Parathyroid adenoma (tissue), 2 donors: ENCODE results near the gene HDAC3.

Experiments used
- H2AFZ ChIP-seq: fragments of 300-600 bp; sonication (generic); one replicate; pipeline ENCODE4 v1.7.0; 2017; ENCODE audit warnings: antibody characterized with exemption, mild to moderate bottlenecking
- H3K27ac ChIP-seq: fragments of 300-600 bp; sonication (generic); one replicate; pipeline ENCODE4 v1.7.0; 2017
- H3K27me3 ChIP-seq: fragments of 300-600 bp; sonication (generic); one replicate; pipeline ENCODE4 v1.7.0; 2017; ENCODE audit warnings: low read length; ENCODE audit not compliant: control insufficient read depth, insufficient read depth
- H3K36me3 ChIP-seq: fragments of 300-600 bp; sonication (generic); one replicate; pipeline ENCODE4 v1.7.0; 2017; ENCODE audit warnings: low read length; ENCODE audit not compliant: control insufficient read depth, insufficient read depth
- H3K4me1 ChIP-seq: fragments of 300-600 bp; sonication (generic); one replicate; pipeline ENCODE4 v1.7.0; 2017; ENCODE audit warnings: control low read depth
- H3K4me2 ChIP-seq: fragments of 300-600 bp; sonication (generic); one replicate; pipeline ENCODE4 v1.7.0; 2017; ENCODE audit warnings: low read length
- H3K4me3 ChIP-seq: fragments of 300-600 bp; sonication (generic); one replicate; pipeline ENCODE4 v1.7.0; 2017; ENCODE audit warnings: low read depth, low read length
- H3K79me2 ChIP-seq: fragments of 300-600 bp; sonication (generic); one replicate; pipeline ENCODE4 v1.7.0; 2017; ENCODE audit warnings: control low read depth
- H3K9ac ChIP-seq: fragments of 300-600 bp; sonication (generic); one replicate; pipeline ENCODE4 v1.7.0; 2017; ENCODE audit warnings: mild to moderate bottlenecking
- H3K9me3 ChIP-seq: fragments of 300-600 bp; sonication (generic); one replicate; pipeline ENCODE4 v1.7.0; 2017; ENCODE audit warnings: low read length; ENCODE audit not compliant: control insufficient read depth
- CTCF ChIP-seq: fragments of 300-600 bp; sonication (generic); IDR thresholded peaks from one replicate; pipeline ENCODE4 v1.7.0; 2017; ENCODE audit warnings: antibody characterized with exemption, mild to moderate bottlenecking
- donor health status: primary hyperparathyroidism.

The HDAC3 gene

DNA sequence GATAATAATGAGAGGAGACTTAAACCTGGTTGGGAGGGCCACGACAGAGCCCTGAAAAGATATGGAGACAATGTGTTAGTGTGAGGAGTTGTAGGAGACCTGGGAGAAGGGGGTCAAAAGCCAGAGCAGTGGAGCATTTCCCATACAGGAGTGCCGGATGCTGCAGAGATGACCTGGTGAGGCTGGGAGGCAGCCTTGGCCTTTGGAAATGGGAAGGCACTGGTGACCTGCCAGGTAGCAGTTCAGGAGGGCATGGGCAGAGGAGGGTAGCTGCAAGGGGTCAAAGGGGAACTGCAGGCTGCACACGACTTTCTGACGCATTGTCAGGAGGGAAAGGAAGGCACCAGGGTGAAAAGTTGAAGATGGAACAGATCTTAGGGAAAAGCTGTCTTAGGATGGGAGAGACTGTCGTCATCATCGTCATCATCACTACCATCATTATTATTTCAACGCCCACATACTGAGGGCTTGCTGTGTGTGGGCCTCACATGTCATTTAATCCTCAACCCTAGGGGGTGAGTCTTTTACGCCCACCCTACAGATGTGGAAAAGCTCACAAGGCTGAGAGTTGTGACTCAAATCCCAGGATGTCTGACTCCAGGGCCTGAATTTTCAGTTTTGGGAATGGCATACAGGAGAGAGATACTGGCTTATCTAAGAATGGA, 32.1 kb upstream of the HDAC3 start:
- Histone ChIP-seq H3K4me3 (no peak overlapping the region), H3K9me3 (no peaks in the 10 kb centered on the region), H3K27ac (no peak overlapping the region), H3K36me3 (no peaks in the 10 kb centered on the region), H3K9ac (no peak overlapping the region), H2AFZ (no peak overlapping the region), H3K27me3 (no peaks in the 10 kb centered on the region), H3K79me2 (no peaks in the 10 kb centered on the region), H3K4me2 (no peak overlapping the region), H3K4me1 (peaks cover 7% of the 10 kb centered on the region)
- TF ChIP-seq CTCF: no peak

GRCh38 chr5:141665995-141666940, 29.6 kb upstream of the HDAC3 start:
- Histone ChIP-seq H3K27ac (no peak overlapping the region), H2AFZ (no peak overlapping the region), H3K4me3 (no peak overlapping the region), H3K9ac (no peak overlapping the region), H3K79me2 (peaks cover 2% of the 10 kb centered on the region), H3K36me3 (no peaks in the 10 kb centered on the region), H3K27me3 (no peaks in the 10 kb centered on the region), H3K9me3 (no peaks in the 10 kb centered on the region), H3K4me1 (peaks cover 5% of the 10 kb centered on the region), H3K4me2 (no peak overlapping the region)
- TF ChIP-seq CTCF: no peak

DNA sequence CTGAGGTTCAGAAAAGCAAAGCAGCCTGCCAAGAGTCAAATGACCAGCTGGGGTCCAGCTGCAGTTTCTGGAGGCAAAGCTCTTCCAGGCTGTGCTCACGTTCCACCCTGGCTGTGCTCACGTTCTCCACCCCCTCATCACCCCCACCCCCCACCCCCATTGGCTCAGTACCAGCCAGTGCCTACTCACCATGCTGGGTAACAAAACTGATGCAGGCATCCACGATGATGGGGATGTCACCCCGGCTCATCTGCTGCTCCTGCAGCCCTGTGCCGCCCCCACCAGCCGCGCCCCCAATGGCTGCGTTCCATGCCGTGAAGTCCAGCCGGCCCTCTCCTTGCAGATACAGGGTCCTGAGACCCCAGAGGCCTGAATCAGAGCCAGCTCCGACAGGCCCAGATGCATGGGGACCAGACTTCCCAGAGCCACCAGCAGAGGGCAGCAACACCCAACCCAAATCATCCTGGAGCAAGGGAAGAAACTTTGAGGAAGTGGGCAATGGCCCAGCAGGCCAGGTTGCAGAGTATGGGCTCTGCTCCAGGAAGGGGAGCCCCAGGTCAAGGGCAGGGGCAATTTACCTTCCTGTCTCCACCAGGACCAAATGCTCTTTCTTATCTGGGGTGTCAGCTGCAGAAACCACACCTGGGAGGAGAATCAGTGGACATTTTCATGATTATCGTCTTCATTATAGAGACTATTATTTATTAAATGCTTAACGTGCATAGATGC, 28.2 kb upstream of the HDAC3 start:
- Histone ChIP-seq H3K9me3 (no peaks in the 10 kb centered on the region), H2AFZ (peak overlapping the region; percentile 33), H3K36me3 (no peaks in the 10 kb centered on the region), H3K27ac (no peak overlapping the region), H3K79me2 (peaks cover 2% of the 10 kb centered on the region), H3K4me3 (no peak overlapping the region), H3K4me1 (peaks cover 5% of the 10 kb centered on the region), H3K4me2 (no peak overlapping the region), H3K9ac (no peak overlapping the region), H3K27me3 (no peaks in the 10 kb centered on the region)
- peak; percentile 97 for TF ChIP-seq CTCF

DNA sequence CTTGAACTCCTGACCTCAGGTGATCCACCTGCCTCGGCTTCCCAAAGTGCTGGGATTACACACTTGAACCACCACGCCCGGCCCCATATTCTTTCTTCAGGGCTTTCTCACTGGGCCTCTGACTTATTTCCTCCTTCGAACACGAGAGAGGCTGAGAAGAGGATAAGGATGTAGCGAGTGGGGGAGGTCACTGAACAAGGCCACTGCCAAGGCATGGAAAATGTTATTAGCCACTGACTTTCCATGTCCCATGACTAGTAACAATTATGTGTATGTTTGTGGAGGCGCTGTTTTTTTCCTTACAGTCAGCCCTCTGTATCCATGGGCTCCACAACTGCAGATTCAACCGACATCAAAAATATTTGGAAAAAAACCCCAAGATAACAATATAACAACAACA, 26.9 kb upstream of the HDAC3 start:
- H3K4me2 ChIP-seq: no peak overlapping the region
- H2AFZ ChIP-seq: no peak overlapping the region
- no peaks in the 10 kb centered on the region for H3K9me3 ChIP-seq
- no peak overlapping the region for H3K4me3 ChIP-seq
- peaks cover 5% of the 10 kb centered on the region for H3K4me1 ChIP-seq
- no peaks in the 10 kb centered on the region for H3K27me3 ChIP-seq
- H3K27ac ChIP-seq: no peak overlapping the region
- TF ChIP-seq CTCF: no peak
- no peak overlapping the region for H3K9ac ChIP-seq
- H3K79me2 ChIP-seq: peaks cover 2% of the 10 kb centered on the region
- H3K36me3 ChIP-seq: no peaks in the 10 kb centered on the region
